Keratinocyte (primary cell): ENCODE measurements around the gene RIPK1.
"Not testable (repeated sequence)": the region's sequence is repeated elsewhere in the genome, so short reads cannot be mapped to it uniquely, and the experiment has no call there.

Source experiments
- EZH2 ChIP-seq: IDR thresholded peaks from one replicate; pipeline ENCODE4 v1.6.1; 2012; ENCODE audit warnings: inconsistent platforms, mild to moderate bottlenecking, low read length, moderate library complexity
- TF ChIP-seq, protein P1 (sequence below), 3 experiments: IDR thresholded peaks in 1 of 3; conservative IDR thresholded peaks in 1 of 3; optimal IDR thresholded peaks in 1 of 3; 2 replicates in 2 of 3; 3 replicates in 1 of 3; pipeline versions ENCODE3 to v1.5.1; 2011; ENCODE audit warnings: low read length in 3 of 3, mild to moderate bottlenecking in 3 of 3, moderate library complexity in 2 of 3, control low read depth in 1 of 3, inconsistent platforms in 1 of 3; ENCODE audit not compliant: insufficient read depth in 2 of 3; ENCODE audit errors: extremely low read depth in 1 of 3

GRCh38 chr6:3048009-3048408 lies 20.3 kb upstream of the RIPK1 start:
- TF ChIP-seq, protein P1, sequence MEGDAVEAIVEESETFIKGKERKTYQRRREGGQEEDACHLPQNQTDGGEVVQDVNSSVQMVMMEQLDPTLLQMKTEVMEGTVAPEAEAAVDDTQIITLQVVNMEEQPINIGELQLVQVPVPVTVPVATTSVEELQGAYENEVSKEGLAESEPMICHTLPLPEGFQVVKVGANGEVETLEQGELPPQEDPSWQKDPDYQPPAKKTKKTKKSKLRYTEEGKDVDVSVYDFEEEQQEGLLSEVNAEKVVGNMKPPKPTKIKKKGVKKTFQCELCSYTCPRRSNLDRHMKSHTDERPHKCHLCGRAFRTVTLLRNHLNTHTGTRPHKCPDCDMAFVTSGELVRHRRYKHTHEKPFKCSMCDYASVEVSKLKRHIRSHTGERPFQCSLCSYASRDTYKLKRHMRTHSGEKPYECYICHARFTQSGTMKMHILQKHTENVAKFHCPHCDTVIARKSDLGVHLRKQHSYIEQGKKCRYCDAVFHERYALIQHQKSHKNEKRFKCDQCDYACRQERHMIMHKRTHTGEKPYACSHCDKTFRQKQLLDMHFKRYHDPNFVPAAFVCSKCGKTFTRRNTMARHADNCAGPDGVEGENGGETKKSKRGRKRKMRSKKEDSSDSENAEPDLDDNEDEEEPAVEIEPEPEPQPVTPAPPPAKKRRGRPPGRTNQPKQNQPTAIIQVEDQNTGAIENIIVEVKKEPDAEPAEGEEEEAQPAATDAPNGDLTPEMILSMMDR (optimal IDR thresholded peaks at IDR 0.05 in 1 of 3, IDR thresholded peaks at IDR 0.05 in 1 of 3, conservative IDR thresholded peaks at IDR 0.05 in 1 of 3; ENCODE audit: extremely low read depth in 1 of 3, insufficient read depth in 2 of 3, low read length in 3 of 3): not testable (repeated sequence)
- TF ChIP-seq EZH2: not testable (repeated sequence)
